Neural crest cell (in vitro differentiated cells): ENCODE data around the gene CEP43. TPM values are rescaled to one million over a fixed set of nuclear protein-coding genes. Genes with fewer than 3 reads are reported as not detected.

ENCODE experiments used
- DNase-seq: peaks from one replicate; pipeline ENCODE4 v3.0.0; 2021; ENCODE audit warnings: low read depth, mixed read lengths, low spot score
- H3K27ac Mint-ChIP-seq: one replicate; pipeline ENCODE4 v1.8.0; 2021; ENCODE audit warnings: mild to moderate bottlenecking, mixed read lengths; ENCODE audit not compliant: unreplicated experiment
- H3K27me3 Mint-ChIP-seq: 2 replicates; pipeline ENCODE4 v1.8.0; 2021; ENCODE audit warnings: low read depth, mild to moderate bottlenecking, mixed read lengths
- H3K36me3 Mint-ChIP-seq: 2 replicates; pipeline ENCODE4 v1.8.0; 2021; ENCODE audit warnings: low read depth, mild to moderate bottlenecking, mixed read lengths
- H3K4me1 Mint-ChIP-seq: 2 replicates; pipeline ENCODE4 v1.8.0; 2021; ENCODE audit warnings: mixed read lengths
- H3K4me3 Mint-ChIP-seq: one replicate; pipeline ENCODE4 v1.8.0; 2021; ENCODE audit warnings: mild to moderate bottlenecking, mixed read lengths
- H3K9me3 Mint-ChIP-seq: 2 replicates; pipeline ENCODE4 v1.8.0; 2021; ENCODE audit warnings: mixed read lengths
- CTCF ChIP-seq: fragments of 200-600 bp; sonication (generic); conservative IDR thresholded peaks from 2 replicates; pipeline ENCODE4 v1.5.0; 2021; ENCODE audit warnings: antibody characterized with exemption, mild to moderate bottlenecking
- total RNA-seq: library from RNA; stranded (reverse); gene quantifications from 2 replicates; pipeline ENCODE4 v1.2.1, GENCODE V29; 2021

Gene CEP43
- total RNA-seq, 1 donor from 2014 or later = 36.5 TPM

DNA sequence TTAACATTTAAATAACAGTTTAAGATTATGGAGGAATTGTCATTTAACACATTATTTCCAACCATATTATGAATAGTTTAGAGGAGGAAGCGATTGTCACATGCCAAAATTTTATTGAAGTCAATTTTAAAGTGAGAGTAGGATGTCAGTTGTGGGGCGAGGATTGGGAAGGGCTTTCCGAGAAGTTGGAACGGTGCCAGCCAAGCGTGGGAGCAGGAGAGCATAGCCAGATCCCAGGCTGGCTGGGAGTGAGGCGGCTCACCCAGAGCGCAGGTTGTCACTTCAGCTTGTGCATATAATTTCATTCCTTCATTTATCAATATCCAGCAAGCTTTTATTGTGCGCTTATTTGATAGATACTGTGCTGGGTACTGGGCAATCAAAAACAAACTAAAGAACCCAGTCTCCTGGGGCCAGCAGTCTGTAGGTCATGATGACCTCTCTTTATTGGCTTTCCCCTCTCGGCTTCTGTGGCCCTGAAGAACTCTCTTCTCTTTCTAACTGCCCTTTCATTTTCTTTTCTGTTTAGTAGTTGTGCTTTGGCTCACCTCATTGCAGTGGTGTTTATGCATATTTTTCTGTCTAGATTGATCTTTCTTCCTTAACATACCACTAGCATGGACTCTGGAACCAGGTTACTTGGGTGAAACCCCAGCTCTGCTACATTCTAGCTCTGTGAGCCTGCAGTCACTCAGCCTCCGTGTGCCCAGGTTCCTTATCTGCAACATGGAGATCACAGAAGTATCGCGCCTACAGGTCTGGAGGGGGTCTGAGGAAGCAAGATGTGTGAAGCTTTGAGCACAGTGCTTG is 6.4 kb downstream of the CEP43 start:
- Mint-ChIP-seq H3K27me3 (no peaks in the 10 kb centered on the region), H3K27ac (no peak overlapping the region), H3K4me1 (peaks cover 14% of the 10 kb centered on the region), H3K4me3 (no peak overlapping the region), H3K36me3 (peaks cover 26% of the 10 kb centered on the region), H3K9me3 (no peaks in the 10 kb centered on the region)
- no peak for TF ChIP-seq CTCF
- DNase-seq = no peak

DNA sequence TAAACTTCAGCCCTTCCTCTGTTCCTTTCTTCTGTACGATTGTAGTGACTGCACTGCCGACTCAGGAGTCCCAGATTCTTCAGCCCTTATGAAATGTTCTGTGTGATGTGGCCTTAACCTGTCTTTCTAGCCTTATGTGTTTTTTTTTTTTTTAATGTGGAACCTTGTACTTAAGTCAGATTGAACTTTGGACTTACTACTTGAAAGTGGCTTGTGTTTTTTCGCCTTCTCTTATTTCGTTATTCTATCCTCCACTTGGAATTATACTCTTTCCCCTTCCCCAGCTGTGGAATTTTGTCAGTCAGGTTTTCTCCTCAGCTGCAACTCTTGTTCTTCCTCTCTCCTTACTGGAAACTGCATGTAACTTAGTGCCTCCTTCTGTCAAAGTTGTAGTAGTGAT is 8.8 kb downstream of the CEP43 start:
- Mint-ChIP-seq H3K4me1 (no peaks in the 10 kb centered on the region), H3K27ac (no peak overlapping the region), H3K27me3 (no peaks in the 10 kb centered on the region), H3K9me3 (no peaks in the 10 kb centered on the region), H3K36me3 (peaks cover 35% of the 10 kb centered on the region), H3K4me3 (no peak overlapping the region)
- TF ChIP-seq CTCF = no peak
- no peak for DNase-seq

DNA sequence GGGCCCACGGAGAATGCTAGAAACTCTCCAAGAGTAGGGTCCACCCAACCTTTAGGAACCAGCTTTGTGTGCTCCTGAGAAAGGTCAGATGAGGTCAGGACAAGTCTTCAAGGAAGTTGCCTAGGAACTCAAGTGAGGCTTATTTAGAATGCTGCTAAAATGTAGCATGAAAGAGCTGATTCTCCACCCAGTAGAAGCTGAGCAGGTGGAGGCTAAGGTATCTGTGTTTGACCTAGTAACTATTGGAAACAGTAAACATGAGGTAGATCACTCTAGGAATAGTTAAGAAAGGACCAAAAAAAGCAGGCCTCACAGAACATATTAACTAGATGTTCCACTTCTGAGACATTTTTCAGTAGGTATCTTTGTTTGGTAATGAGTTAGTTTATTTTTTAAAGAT is 13.9 kb downstream of the CEP43 start:
- no peaks in the 10 kb centered on the region for H3K27me3 Mint-ChIP-seq

DNA sequence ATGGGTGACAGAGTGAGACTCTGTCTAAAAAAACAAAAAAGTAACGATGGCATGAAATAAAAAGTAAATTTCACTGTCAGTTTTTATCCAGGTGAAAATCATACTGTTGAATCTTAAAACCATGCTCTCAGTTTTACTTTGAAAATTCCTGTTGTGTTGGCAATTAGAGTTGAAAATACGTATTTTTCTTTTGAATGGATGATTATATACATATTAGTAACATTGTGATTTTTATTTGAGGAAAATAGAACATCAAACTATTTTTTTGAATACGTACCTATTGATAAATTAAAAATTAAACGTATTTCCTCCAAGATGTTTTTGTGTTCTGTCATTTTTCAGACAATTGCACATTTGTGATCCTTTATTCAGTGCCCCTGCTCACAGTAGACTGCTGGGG is 14.7 kb downstream of the CEP43 start:
- Mint-ChIP-seq H3K36me3 (peaks cover 31% of the 10 kb centered on the region), H3K27me3 (no peaks in the 10 kb centered on the region), H3K9me3 (no peaks in the 10 kb centered on the region), H3K4me3 (no peak overlapping the region), H3K4me1 (no peaks in the 10 kb centered on the region), H3K27ac (no peak overlapping the region)
- no peak for TF ChIP-seq CTCF
- no peak for DNase-seq

More for the DNA sequence above, 13.9 kb downstream of the CEP43 start:
- Mint-ChIP-seq H3K9me3 (no peaks in the 10 kb centered on the region), H3K27ac (no peak overlapping the region), H3K4me3 (no peak overlapping the region), H3K4me1 (no peaks in the 10 kb centered on the region), H3K36me3 (peaks cover 36% of the 10 kb centered on the region)
- no peak for TF ChIP-seq CTCF
- DNase-seq = no peak

GRCh38 chr6:167015302-167015701 is 16.1 kb downstream of the CEP43 start:
- Mint-ChIP-seq H3K4me1 (no peaks in the 10 kb centered on the region), H3K36me3 (peaks cover 29% of the 10 kb centered on the region), H3K9me3 (no peaks in the 10 kb centered on the region), H3K4me3 (no peak overlapping the region), H3K27me3 (no peaks in the 10 kb centered on the region), H3K27ac (no peak overlapping the region)
- DNase-seq = no peak
- no peak for TF ChIP-seq CTCF
